Measurements from ENCODE around the gene KMT2B. TPM values are rescaled to one million over a fixed set of nuclear protein-coding genes. Genes with fewer than 3 reads are reported as not detected.
A peak's percentile ranks its signal among the peaks of the same experiment; 100 is the strongest.

The KMT2B gene
- total and polyA plus RNA-seq, 9 of the 15 experiments (the other 6 are each of a cell fraction or from before 2014, with no cell fraction given): 0.63 to 43.9 (median 8.1) TPM

DNA sequence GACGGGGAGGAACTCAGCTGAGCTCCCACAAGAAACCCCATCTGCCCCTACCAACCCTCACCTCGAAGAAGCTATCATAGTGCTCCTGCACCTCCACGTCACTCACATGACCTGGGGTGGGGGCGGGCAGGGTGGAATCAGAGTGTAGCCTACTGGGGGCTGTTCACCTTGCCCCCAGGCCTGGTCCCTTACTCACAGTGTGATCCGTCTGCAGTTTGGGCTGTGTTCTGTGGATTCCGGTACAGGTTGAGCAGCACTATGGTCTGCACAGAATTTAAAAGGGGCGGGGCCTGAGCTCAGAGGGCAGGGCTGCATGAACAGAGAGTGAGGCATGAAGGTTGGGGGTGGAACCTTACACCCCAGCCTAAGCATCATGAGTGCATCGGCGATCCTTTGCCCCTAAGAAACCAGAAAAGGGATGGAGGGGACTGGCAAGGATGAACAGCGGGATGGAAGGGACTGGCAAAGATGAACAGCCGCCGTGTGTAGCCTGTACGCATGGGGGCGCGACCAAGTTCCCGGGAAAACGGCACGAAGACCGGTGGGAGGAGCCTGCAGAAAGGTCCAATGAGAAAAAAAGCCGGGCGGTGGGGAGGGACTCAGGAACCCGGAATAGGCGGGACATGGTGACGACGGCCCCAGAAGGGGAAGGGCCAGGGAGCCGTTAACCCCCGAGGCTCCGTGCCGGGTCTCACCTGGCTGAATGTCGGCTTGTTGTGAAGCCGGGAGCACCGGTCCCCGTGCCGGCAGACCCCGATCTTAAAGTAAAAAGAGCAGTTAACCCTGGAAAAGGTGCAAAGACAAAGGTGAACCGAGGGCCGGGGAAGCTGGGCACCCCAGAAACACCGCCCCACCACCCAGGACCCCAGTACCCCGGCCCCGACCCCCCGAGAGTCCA, 26.9 kb downstream of the KMT2B start (continued):
- TF ChIP-seq, protein P1, sequence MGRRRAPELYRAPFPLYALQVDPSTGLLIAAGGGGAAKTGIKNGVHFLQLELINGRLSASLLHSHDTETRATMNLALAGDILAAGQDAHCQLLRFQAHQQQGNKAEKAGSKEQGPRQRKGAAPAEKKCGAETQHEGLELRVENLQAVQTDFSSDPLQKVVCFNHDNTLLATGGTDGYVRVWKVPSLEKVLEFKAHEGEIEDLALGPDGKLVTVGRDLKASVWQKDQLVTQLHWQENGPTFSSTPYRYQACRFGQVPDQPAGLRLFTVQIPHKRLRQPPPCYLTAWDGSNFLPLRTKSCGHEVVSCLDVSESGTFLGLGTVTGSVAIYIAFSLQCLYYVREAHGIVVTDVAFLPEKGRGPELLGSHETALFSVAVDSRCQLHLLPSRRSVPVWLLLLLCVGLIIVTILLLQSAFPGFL (CRISPR knock-in tag; IDR thresholded peaks at IDR 0.05): no peak
- TF ChIP-seq MTA3 (IDR thresholded peaks at IDR 0.05; ENCODE audit: borderline replicate concordance) (peak; percentile 15; the same call in 1 of the 2 replicates), ZNF764 (CRISPR knock-in tag; IDR thresholded peaks at IDR 0.05; ENCODE audit: low read depth) (no peak), ZNF3 (CRISPR knock-in tag; IDR thresholded peaks at IDR 0.05) (no peak), ARID4B (CRISPR knock-in tag; IDR thresholded peaks at IDR 0.05) (0 out of 2 replicates have a peak, but pooled peaks have one; percentile 4), EGR1 (conservative IDR thresholded peaks at IDR 0.05) (peak; percentile 50), RBBP5 (IDR thresholded peaks at IDR 0.05; ENCODE audit: borderline replicate concordance, insufficient read depth, low read length, poor library complexity, severe bottlenecking) (peak; percentile 71), MAZ (CRISPR knock-in tag; conservative IDR thresholded peaks at IDR 0.05 in 1 of 2, IDR thresholded peaks at IDR 0.05 in 1 of 2) (no peak), NCOR1 (IDR thresholded peaks at IDR 0.05) (no peak), TAF1 (IDR thresholded peaks at IDR 0.05; ENCODE audit: control insufficient read depth, extremely low read depth, insufficient read depth, low read length, severe bottlenecking) (peak; percentile 55), TEAD4 (IDR thresholded peaks at IDR 0.05; ENCODE audit: low read length) (0 out of 2 replicates have a peak, but pooled peaks have one; percentile 9), TEAD4 (CRISPR knock-in tag; IDR thresholded peaks at IDR 0.05; ENCODE audit: borderline replicate concordance) (no peak), FOXP1 (CRISPR knock-in tag; IDR thresholded peaks at IDR 0.05) (0 out of 2 replicates have a peak, but pooled peaks have one; percentile 30), BRD4 (IDR thresholded peaks at IDR 0.05) (peak; percentile 39; the same call in 1 of the 2 replicates), RBFOX2 (IDR thresholded peaks at IDR 0.05; ENCODE audit: low read depth, low read length) (peak; percentile 86)
- TF ChIP-seq, protein P2, sequence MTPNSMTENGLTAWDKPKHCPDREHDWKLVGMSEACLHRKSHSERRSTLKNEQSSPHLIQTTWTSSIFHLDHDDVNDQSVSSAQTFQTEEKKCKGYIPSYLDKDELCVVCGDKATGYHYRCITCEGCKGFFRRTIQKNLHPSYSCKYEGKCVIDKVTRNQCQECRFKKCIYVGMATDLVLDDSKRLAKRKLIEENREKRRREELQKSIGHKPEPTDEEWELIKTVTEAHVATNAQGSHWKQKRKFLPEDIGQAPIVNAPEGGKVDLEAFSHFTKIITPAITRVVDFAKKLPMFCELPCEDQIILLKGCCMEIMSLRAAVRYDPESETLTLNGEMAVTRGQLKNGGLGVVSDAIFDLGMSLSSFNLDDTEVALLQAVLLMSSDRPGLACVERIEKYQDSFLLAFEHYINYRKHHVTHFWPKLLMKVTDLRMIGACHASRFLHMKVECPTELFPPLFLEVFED (CRISPR knock-in tag; conservative IDR thresholded peaks at IDR 0.05): no peak
- TF ChIP-seq, protein P3, sequence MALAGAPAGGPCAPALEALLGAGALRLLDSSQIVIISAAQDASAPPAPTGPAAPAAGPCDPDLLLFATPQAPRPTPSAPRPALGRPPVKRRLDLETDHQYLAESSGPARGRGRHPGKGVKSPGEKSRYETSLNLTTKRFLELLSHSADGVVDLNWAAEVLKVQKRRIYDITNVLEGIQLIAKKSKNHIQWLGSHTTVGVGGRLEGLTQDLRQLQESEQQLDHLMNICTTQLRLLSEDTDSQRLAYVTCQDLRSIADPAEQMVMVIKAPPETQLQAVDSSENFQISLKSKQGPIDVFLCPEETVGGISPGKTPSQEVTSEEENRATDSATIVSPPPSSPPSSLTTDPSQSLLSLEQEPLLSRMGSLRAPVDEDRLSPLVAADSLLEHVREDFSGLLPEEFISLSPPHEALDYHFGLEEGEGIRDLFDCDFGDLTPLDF (CRISPR knock-in tag; IDR thresholded peaks at IDR 0.05): 0 out of 2 replicates have a peak, but pooled peaks have one; percentile 29

Data from K562 (cell line).